CD1c-positive myeloid dendritic cell (primary cell): ENCODE measurements around the gene TRAFD1.
"Not testable (repeated sequence)": the region's sequence is repeated elsewhere in the genome, so short reads cannot be mapped to it uniquely, and the experiment has no call there.

Experiments used
- DNase-seq: peaks from one replicate; pipeline ENCODE4 v3.0.0-alpha.2; 2016; ENCODE audit errors: extremely low spot score

Gene TRAFD1, protein sequence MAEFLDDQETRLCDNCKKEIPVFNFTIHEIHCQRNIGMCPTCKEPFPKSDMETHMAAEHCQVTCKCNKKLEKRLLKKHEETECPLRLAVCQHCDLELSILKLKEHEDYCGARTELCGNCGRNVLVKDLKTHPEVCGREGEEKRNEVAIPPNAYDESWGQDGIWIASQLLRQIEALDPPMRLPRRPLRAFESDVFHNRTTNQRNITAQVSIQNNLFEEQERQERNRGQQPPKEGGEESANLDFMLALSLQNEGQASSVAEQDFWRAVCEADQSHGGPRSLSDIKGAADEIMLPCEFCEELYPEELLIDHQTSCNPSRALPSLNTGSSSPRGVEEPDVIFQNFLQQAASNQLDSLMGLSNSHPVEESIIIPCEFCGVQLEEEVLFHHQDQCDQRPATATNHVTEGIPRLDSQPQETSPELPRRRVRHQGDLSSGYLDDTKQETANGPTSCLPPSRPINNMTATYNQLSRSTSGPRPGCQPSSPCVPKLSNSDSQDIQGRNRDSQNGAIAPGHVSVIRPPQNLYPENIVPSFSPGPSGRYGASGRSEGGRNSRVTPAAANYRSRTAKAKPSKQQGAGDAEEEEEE

DNA sequence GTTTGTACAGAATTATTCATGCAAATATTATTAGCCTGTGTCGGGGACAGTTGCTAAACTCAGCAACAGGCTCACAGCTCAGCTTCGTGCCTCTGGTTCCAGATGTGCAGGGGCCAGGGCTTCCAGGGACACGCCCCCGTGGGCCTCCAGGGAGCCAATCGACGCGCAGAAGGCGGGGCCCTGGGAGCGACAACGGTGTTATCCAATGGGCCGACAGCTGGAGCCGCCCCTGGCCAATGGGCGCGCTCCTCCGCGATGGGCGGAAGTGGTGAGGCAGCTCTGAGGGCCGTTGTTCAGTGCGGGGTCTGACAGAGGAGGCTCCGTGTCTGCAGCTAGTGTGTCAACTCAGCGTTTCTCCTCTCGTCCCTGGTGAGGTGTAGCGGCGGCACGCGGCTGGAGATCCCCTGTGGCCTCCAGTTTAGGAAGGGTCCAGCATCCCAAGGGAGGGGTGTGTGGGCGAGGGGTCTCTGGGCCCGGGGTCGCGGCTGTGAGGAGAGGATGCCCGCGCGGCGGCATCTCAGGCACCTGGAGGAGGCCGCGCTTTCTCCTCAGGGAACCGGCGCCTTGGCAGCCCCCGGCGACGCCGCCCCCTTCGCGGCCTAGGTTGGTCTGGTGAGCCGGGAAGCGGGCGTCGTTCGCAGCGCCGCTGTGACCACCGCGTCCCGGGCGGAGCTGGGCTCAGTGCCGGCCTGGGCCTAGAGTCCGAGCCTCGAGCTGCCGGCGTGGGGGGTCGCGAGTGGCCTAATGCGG lies at the start of gene TRAFD1:
TSS of gene TRAFD1 (plus strand) at position 311 of the 750 bp plus-strand sequence. CDS start 4,963 bp downstream, outside the sequence.
- peak; percentile 98 for DNase-seq

DNA sequence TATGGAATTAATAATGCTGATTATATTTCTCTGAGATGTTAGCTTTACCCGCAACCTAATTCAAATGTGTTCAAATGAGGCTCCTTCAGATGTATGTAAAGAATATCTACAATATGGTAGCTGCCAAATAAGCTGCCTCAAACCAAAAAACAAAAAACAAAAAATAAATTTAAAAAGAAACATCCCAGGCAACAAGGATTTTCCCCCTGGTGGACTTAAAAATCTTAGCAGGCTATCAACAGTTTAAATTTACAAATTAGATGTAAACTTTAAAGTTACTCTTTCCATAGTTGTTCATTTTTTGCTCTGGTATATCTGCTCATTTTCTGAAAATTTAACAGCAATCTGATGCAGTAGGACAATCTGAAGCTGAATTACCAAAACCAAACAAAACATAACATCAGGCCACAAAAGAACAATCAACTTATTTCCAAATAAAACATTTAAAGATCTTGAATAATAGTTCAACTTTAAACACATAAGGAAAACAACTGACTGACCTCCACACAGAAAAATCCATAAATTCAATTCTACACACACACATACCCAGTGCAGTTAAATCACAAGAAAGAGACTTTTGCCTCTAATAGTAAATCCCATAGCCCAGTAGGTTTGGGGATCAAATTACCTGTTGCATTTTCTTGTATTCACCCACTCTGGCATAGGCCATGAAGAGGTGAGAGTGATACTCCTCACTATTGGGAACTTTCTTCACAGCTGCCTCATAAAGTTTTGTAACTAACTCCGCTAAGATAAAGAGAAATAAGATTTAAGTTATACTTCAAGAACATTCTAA lies 38.1 kb upstream of the TRAFD1 start:
- peak; percentile 9 for DNase-seq

DNA sequence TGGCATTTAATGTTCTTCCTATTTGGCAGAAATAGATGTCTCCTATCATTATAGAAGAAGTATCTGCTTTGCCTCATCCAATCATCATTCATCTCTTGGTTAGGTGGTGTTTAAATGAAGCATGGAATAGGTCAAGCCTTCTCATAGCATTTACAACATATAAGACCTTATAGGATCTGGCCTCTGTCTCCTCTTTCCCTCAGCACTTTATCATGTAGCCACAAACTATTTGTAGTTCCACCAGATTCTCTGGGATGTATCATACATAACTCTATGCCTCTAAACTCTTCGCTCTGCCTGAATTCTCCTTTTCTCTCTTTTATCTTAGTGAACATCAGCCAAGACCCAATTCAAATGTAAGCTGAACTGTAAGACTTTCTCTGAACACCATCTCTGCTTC lies 37.5 kb upstream of the TRAFD1 start:
- no peak for DNase-seq

DNA sequence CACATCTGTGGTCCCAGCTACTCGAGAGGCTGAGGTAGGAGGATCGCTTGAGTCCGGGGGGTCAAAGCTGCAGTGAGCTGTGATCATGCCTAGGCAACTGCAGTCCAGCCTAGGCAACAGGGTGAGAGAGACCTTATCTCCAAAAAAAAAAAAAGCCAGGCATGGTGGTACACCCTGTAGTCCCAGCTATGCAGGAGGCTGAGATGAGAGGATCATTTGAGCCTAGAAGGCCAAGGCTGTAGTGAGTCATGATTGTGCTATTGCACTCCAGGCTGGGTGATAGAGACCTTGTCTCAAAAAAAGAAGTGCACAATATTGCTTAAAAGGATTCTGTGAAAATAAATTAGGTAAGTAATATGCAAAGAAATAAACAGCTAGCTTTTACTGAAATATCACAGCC lies 33.8 kb upstream of the TRAFD1 start:
- DNase-seq, result no peak

DNA sequence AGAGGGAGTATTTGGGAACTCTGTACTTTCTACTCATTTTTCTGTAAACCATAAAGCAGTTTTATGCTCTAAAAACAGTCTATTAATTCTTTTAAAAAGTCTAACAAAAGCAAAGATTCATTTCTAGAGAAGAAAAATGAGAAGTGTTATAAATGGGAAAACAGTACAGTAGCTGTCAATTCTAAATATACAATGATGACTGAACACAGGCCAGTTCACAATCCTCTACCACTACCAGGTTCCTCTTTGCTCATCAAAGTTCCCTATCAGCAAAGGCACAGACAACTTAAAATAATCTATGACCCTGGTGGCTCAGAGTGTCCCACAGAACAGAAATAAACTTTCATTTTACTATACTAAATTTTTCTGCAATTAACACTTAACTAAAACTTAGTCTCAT lies 29.3 kb upstream of the TRAFD1 start:
- DNase-seq, result peak; percentile 86

DNA sequence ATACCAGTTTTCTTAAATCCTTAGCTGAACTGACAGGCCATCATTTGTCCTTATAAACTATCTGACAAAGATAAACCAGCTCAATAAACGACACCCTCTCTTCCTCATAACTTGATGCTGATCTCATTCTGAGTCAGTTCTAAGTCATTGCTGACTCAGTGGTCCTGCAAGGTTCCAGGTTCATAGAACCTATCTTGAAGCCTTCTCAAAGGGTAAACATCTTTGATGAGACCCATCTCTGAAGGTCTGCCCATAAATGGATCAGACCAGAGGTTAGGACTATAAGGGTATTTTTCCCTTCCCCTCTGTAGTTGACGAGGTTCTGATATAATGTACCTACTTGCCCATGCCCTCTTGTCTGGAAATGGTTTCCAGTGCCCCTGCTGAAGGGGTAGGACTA lies 28.7 kb upstream of the TRAFD1 start:
- DNase-seq, result peak; percentile 81

DNA sequence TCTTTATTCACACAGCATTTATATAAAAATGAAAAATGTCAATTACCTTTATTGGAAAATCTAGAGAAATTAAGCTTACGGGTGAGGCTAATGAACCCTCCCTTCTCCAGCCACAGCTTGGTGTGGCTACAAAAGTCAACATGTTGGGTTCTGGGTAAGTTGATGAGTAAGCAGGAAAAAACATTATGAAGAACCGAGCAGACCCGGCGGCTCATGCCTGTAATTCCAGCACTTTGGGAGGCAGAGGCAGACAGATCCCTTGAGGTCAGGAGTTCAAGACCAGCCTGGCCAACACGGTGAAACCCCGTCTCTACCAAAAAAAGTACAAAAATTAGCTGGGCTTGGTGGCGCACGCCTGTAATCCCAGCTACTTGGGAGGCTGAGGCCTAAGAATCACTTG lies 27.7 kb upstream of the TRAFD1 start:
- peak; percentile 16 for DNase-seq

DNA sequence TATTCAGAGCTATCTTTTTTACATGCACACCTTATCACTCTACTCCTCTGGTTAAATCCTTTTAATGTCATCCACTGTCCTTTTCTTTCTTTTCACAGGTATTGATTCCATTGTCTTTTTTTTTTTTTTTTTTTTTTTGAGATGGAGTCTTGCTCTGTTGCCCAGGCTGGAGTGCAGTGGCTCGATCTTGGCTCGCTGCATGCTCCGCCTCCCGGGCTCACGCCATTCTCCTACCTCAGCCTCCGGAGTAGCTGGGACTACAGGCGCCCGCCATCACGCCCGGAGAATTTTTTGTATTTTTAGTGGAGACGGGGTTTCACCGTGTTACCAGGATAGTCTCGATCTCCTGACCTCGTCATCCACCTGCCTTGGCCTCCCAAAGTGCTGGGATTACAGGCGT lies 24.9 kb upstream of the TRAFD1 start:
- DNase-seq, result not testable (repeated sequence)

DNA sequence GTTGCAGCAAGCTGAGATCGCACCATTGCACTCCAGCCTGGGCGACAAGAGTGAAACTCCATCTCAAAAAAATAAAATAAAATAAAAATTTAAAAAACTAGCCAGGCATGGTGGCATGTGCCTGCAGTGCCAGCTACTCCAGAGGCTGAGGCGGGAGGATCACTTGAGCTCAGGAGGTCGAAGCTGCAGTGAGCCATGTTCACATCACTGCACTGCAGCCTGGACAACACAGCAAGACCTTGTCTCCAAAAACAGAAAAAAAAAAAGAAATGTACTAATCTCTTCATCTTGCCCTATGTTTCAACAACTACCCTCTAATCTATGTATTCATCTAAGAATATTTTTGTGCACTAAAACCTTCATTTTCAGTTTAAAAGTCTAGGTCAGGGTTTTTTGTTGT lies 23.2 kb upstream of the TRAFD1 start:
- no peak for DNase-seq

DNA sequence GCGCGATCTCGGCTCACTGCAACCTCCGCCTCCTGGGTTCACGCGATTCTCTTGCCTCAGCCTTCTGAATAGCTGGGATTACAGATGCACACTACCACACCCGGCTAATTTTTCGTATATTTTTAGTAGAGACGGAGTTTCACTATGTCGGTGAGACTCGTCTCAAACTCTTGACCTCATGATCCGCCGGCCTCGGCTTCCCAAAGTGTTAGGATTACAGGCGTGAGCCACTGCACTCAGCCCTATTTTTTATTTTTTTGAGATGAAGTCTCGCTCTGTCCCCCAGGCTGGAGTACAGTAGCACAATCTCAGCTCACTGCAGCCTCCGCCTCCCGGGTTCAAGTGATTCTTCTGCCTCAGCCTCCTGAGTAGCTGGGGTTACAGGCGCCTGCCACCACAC lies 22.6 kb upstream of the TRAFD1 start:
- not testable (repeated sequence) for DNase-seq

DNA sequence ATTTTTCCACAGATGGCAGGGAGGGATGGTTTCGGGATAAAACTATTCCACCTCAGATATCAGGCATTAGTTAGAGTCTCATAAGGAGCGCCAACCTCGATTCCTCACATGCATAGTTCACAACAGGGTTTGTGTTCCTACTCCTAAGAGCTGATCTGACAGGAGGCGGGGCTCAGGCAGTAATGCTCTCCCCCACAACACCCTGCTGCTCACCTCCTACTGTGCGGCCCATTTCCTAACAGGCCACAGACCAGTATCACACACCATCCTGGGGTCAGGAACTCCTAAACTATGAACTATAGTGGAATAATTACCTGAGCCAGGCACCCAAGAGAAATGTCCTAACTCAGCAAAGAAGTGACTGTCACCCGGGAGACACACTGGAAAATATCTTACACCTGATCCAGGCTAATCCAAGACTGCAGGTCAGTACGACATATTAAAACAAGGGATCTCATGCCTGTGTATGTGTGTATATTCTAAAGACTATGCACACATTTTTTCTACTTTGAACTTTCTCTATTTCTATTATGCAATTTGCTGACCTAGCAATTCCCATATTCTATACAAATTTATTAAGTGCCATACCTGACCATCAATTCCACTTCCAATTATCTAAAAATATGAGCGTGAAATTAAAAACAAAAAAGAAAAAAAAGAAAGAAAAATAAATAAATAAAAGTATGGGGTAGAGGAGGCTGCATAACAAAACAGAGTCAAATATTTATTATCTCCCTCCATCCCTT lies 21.4 kb upstream of the TRAFD1 start:
- no peak for DNase-seq

DNA sequence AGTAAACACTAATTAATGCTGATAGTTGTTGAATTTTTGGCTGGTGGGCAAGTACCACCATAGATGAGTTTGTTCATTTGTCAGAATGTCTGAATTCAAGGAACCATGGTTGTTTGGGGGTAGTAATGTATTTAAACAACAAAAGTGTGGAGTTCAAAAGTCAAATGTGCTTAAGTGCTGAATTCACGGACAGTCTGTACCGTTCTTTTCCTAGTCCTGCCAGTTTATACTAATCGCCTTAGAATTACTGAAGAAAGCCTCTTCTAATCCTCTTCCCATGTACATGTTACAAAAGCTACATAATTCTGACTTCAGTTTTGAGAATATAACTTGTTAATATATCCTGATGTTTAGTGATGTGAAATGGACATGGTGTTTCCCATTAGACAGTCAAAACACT lies 19.5 kb upstream of the TRAFD1 start:
- no peak for DNase-seq

DNA sequence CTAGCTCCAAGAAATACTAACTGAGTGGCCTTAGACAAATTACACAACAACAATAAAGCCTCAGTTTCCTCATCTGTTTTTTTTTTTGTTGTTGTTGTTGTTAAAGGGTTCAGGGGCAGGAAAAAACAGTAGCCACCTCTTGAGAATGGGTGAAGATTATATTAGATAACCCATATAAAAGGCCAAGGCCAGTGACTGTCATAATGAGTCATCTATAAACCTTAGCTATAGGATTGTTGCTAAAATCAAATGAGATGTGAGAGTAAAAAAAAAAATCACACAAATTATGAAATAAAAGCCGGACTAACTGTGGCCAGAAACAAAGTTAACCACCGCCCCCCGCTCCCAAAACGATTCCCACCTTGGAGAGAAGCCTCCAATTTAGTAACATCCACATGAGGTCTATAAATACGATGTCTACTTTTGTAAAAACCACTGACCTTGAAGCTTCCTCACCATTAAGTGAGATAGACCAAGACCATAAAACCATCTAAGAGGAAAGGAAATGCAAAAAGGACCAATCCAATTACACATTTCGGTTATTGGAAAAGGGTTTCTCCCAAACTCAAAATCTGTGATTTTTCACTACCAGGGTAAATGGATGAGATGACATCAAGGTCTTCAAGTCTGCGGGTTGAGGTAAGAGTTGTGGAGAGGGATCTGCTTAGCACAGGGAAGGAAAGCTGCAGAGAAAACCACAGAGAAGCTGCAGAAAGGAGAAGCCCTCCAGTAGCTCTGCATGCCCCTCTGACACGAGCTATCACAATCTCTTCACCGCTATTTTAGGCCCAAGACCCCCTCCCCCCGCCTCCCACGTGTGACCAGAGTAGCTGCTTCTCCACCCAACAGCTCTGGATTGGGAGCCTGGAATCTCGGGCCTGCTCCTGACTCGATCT lies 17.8 kb upstream of the TRAFD1 start:
- DNase-seq, result peak; percentile 61

DNA sequence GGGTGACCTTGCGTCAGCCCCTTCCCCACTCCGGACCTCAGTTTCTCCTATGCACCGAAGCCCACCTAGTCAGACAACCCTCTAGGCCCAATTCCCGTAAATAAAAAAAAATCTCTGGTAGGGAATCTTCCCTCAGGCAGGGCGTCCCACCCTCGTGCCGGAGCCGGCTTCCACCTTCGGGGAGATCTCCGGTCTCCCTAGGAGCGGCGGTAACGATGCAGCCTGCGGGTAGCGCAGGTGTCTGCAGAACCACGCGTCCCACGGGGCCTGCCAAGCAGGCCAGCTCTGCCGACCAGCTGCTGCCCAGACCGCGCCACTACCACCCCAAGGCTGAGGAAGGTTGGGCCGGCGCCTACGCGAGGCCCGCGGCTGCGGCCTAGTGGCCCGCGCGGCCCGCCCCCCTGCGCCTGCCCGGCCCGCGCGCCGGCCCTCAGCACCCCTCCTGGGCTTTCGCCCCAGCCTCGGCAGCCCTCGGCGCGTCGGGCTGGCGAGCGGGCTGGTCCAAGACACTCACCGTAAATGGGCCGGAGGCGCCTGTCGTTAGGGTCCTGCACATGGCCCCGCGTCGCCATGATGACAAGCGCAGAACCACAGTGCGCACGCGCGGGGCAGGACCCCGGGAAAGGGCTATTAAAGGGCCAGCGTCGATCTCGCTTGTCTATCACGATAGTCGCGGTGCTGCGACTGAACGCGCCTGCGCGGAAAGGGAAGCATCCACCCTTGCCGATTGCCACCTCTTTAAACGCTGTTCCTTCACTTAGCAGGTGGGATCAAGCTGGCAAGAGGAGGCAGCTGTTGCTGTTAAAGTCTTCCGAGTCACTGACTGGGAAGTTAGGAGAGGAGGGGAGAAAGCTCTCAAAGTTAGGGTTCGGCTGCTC lies 16.9 kb upstream of the TRAFD1 start, which contains the start of gene NAA25:
TSS of gene NAA25 (minus strand) at position 582 of the 878 bp plus-strand sequence. CDS start at position 572, 10 bp downstream.
- peak; percentile 94 for DNase-seq

DNA sequence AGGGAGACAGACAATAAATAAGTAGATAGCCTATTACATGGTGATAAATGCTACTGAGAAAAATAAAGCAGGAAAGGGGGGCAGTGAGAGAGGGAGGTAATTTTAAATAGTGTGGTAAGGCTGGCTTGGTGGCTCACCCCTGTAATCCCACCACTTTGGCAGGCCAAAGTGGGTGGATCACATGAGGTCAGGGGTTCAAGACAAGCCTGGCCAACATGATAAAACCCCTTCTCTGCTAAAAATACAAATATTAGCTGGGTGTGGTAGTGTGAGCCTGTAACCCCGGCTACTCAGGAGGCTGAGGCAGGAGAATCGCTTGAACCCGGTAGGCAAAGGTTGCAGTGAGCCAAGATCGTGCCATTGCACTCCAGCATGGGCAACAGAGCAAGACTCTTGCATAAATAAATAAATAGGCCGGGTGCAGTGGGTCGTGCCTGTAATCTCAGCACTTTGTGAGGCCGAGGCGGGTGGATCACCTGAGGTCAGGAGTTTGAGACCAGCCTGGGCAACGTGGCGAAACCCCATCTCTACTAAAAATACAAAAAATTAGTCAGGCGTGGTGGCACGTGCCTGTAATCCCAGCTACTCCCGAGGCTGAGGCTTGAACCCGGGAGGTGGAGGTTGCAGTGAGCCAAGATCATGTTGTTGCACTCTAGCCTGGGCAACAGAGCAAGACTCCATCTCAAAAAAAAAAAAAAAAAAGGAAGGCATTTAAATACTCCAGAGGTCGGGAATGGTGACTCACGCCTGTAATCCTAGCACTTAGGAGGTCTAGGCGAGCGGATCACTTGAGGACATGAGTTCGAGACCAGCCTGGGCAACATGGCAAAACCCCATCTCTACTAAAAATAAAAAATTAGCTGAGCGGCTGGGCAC lies 14.3 kb upstream of the TRAFD1 start:
- DNase-seq, result not testable (repeated sequence)

DNA sequence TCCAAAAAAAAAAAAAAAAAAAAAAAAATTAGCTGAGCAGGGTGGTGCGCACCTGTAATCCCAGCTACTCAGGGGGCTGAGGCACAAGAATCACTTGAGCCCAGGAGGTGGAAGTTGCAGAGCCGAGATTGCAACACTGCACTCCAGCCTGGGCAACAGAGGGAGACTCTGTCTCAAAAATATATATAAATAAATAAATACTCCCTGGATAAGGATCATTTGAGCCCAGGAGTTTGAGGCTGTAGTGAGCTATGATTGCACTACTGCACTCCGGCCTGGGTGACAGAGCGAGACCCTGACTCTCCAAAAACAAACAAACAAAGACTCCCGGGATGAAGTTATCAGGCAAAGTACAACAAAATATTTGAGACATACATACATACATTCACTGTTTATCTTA lies 13.4 kb upstream of the TRAFD1 start:
- no peak for DNase-seq

DNA sequence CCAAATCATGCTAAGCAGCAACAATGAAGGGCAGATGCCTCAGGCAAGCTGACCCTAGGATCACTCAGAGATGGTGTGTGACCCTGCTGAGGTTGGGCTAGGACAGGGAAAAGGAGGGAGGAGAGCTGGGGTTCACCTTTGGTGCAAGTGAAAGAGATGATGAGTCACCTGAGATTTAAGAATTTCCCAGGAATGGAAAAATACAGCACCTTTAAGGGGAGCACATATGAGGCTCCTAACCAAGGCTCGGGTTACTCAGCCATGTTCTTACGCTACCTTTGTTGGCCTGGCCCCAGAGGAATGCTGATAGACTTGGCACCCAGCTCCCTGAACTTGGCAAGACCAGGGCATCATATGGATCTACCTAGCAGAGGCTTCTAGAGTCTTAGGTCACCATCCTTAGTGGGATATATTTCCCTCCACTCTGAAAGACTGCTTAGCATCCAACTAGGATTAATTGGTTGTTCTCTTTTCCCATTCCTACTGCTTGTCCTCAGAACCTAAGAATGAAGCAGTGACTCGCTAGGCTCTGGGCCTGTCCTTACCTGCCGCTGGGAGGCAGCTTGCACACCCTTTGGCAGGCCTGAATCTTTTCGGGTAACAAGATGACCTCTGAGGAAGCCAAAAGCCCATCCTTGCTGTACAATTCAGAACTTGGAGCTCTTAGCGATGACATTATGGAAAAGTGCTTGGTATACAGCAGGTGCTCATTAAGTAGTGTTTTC lies 12.8 kb upstream of the TRAFD1 start:
- no peak for DNase-seq
